RWPE2 (cell line): ENCODE data around the gene TALDO1.

Experiments
- ATAC-seq: fragments of 200-7000 bp; cut with Tn5 transposase; 3 replicates; pipeline ENCODE4 v1.9.1; 2021; ENCODE audit warnings: low read depth
- DNase-seq: peaks from one replicate; pipeline ENCODE4 v3.0.0-alpha.2; 2020; ENCODE audit warnings: low spot score
- H3K27ac ChIP-seq: fragments of 450-650 bp; 2 replicates; pipeline ENCODE4 v1.5.1; 2017; ENCODE audit warnings: mild to moderate bottlenecking; ENCODE audit not compliant: poor library complexity, severe bottlenecking
- H3K27me3 ChIP-seq: fragments of 250-450 bp; sonication (Bioruptor Pico); 2 replicates; pipeline ENCODE4 v1.5.1; 2021; ENCODE audit warnings: mild to moderate bottlenecking, moderate library complexity; ENCODE audit not compliant: insufficient read depth, poor library complexity, severe bottlenecking
- H3K36me3 ChIP-seq: fragments of 250-450 bp; sonication (Bioruptor Pico); 2 replicates; pipeline ENCODE4 v1.5.1; 2020; ENCODE audit warnings: low read depth, mild to moderate bottlenecking, moderate library complexity
- H3K4me1 ChIP-seq: fragments of 250-450 bp; sonication (Bioruptor Pico); 2 replicates; pipeline ENCODE4 v1.5.1; 2021; ENCODE audit warnings: mild to moderate bottlenecking, moderate library complexity; ENCODE audit not compliant: insufficient read depth, poor library complexity, severe bottlenecking
- H3K4me3 ChIP-seq: fragments of 250-450 bp; sonication (Bioruptor Pico); 2 replicates; pipeline ENCODE4 v1.5.1; 2021; ENCODE audit warnings: mild to moderate bottlenecking, moderate library complexity; ENCODE audit not compliant: severe bottlenecking
- H3K9me3 ChIP-seq: fragments of 250-450 bp; sonication (Bioruptor Pico); 2 replicates; pipeline ENCODE4 v1.5.1; 2021; ENCODE audit warnings: mild to moderate bottlenecking, moderate library complexity; ENCODE audit not compliant: severe bottlenecking
- CTCF ChIP-seq: fragments of 450-650 bp; IDR thresholded peaks from one replicate; pipeline ENCODE4 v1.5.1; 2017; ENCODE audit warnings: mild to moderate bottlenecking, moderate library complexity; ENCODE audit not compliant: poor library complexity, severe bottlenecking

The TALDO1 gene

DNA sequence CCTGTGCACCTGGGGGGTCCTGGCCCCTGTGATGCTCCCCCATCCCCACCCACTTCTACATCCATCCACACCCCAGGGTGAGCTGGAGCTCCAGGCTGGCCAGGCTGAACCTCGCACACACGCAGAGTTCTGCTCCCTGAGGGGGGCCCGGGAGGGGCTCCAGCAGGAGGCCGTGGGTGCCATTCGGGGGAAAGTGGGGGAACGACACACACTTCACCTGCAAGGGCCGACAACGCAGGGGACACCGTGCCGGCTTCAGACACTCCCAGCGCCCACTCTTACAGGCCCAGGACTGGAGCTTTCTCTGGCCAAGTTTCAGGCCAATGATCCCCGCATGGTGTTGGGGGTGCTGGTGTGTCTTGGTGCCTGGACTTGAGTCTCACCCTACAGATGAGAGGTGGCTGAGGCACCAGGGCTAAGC, 20.0 kb upstream of the TALDO1 start:
- Histone ChIP-seq H3K4me3 (no peak overlapping the region), H3K27ac (peak overlapping the region; percentile 71), H3K27me3 (no peaks in the 10 kb centered on the region), H3K9me3 (no peaks in the 10 kb centered on the region), H3K4me1 (peaks cover 15% of the 10 kb centered on the region), H3K36me3 (peaks cover 40% of the 10 kb centered on the region)
- TF ChIP-seq CTCF, result no peak
- ATAC-seq (peak; percentile 1; the same call in 1 of the 3 replicates), DNase-seq (peak; percentile 68)

DNA sequence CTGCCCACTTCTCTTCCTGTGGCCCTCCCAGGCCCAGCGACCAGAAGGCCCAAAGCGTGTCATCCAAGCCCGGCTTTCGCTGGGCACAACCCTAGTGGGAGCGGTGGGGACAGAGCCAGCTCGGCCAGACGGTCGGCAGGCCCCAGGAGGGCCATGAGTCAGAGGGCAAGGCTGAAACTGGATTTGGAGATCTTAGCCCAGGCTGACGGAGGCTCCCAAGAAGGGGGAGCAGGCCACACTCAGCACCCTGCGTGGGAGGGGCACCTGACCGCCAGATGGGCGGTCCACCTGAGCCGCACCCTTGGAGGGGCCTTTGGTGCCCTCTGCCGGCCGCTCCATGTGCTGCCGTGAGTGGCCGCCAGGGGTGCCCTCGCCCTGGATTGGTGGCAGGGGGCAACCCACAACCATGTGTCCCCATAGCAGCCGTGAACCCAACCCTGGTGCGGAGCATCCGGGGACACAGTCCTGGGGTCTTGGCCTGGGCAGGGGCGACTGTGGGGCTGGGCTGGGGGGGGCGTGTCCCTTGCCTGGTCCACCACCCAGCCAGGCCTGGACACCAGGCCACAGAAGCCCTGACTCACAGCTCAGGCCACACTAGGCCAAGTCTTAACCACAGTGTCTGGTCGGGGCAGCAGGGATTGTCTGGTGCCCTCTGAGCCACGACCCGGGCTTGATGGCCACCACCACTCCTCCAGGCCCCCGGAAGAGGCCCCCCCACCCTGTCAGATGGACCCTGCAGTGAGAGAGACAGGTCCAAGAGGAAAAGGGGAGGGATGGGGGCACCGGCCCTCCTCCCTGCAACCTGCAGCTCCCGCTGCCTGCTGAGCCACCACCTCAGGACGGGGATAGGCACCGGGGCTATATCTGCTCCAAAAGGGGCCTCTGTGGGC, 19.2 kb upstream of the TALDO1 start:
- peak overlapping the region; percentile 71 for H3K27ac ChIP-seq

DNA sequence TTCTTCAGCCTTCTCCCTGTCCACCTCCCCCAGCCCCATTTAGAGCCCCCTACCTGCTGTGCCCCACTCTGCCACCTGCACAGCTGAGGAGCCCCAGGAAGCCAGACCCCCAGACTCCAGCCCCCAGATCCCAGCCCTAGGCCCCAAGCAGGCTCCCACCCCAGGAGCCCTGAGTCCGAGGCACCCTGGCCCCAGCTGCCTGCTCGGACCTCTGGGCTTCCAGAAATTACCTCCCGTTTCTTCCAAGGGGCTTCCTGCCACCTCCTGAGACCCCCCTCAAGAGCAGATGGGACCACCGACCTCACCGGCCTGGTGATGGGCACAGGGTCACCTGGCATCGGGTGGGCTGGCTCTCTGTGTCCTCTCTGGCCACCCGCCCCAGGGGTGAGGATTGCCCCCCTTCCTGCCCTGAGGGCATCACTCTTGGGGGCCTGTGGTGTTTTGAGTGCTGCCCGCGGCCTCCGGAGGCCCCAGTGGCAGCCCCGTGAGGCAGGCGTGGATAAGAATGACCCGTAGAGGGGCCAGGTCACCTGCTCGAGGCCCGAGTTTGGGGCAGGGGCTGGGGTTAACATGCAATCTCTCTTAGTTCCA, 18.3 kb upstream of the TALDO1 start:
- Histone ChIP-seq H3K9me3 (no peaks in the 10 kb centered on the region), H3K4me3 (no peak overlapping the region), H3K27ac (peak overlapping the region; percentile 71), H3K36me3 (peaks cover 26% of the 10 kb centered on the region), H3K27me3 (no peaks in the 10 kb centered on the region), H3K4me1 (peaks cover 15% of the 10 kb centered on the region)
- no peak for DNase-seq
- no peak for TF ChIP-seq CTCF
- no peak for ATAC-seq

More for the DNA sequence above, 19.2 kb upstream of the TALDO1 start:
- peaks cover 35% of the 10 kb centered on the region for H3K36me3 ChIP-seq
- H3K4me1 ChIP-seq, result peaks cover 15% of the 10 kb centered on the region
- ATAC-seq, result peak; percentile 78
- peak; percentile 93 for TF ChIP-seq CTCF
- peak; percentile 95 for DNase-seq
- H3K4me3 ChIP-seq, result no peak overlapping the region
- no peaks in the 10 kb centered on the region for H3K27me3 ChIP-seq
- no peaks in the 10 kb centered on the region for H3K9me3 ChIP-seq

DNA sequence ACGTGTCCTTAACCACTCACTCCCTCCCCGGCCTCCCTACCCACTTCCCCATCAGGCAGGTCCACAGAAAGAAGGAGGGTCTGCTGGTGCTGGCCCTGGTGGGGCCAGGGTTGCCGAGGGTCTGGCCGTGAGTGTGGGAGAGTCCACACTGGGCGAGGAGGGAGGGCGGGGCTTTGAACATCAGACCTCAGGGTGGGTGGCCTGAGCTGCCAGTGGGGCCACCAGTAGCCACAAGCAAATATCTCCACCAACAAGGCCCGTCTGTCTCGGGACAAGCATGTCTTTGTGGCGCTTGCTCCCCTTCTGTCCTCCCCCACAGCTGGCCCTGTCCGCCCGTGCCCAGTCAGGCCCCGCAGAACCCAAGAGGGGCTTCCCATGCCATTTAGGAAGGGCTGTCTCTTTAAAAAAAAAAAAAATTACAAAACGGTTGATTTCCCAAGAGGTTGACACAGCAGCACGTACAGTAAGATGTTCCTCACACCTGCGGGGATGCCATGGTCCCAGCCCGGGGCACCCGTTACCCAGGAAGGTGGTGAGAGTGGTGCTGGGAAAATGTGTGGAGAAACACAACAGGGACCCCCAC, 17.7 kb upstream of the TALDO1 start:
- ATAC-seq (no peak), DNase-seq (no peak)
- H3K27me3 ChIP-seq, result no peaks in the 10 kb centered on the region
- peaks cover 15% of the 10 kb centered on the region for H3K4me1 ChIP-seq
- H3K9me3 ChIP-seq, result no peaks in the 10 kb centered on the region
- TF ChIP-seq CTCF, result no peak
- H3K4me3 ChIP-seq, result no peak overlapping the region
- peak overlapping the region; percentile 71 for H3K27ac ChIP-seq
- H3K36me3 ChIP-seq, result peaks cover 20% of the 10 kb centered on the region
